Measurements from ENCODE around the gene TDRD9.
A peak's percentile ranks its signal among the peaks of the same experiment; 100 is the strongest.

The TDRD9 gene

DNA sequence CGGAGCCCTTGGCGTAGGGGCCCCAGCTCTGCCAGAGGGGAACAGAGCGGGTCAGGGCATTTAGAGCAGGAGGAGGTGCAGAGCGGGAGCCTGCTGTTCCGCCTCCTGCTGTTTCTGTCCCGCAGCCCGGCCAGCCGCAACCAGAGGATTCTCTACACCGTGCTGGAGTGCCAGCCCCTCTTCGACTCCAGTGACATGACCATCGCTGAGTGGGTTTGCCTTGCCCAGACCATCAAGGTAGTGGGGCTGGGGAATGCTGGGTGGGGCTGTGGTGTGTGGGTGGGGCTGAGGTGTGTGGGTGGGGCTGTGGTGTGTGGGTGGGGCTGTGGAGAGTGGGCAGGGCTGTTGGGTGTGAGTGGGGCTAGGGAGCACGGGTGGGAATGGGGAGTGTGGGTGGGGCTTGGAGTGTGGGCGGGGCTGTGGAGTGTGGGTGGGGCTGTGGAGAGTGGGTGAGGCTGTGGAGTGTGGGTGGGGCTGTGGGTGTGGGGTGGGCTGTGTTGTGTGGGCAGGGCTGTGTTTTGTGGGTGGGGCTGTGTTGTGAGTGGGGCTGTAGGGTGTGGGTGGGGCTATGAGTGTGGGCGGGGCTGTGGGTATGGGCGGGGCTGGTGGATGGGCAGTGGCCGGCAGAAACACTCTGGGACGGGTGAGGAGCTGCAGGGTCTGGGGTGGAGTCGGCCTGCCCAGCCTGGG, 165.3 kb downstream of the TDRD9 start:
- no peak for DNase-seq

DNA sequence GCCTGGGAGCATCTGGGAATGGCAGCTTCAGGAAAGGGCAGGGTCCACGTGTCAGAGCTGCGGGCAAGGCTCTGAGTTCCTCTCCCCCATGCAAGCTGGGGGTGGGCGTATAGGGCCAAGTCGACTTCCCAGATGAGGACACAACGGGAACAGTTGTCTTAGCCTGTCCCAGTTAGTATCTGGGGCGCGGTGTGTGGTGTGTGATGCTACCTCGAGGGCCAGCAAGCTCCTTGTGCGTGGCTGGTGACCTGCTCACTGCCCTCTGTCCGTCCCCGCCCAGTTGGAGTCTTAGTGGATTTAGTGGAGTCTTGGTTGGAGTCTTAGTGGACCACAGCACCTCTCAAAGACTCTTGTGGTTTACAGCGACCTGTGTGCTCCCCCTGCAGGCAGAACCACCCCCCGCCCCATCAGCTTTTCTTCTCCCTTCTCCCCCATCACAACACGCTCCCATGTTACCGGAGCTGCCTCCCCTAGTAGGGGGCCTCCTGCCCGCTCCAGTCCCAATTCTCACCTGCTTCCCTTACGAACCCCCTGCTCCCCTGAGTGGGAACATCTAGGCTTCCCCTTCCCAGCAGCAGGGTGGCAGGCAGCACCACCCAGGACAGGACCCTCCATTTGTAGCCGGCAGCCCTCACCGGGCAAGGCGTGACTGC, 165.9 kb downstream of the TDRD9 start:
- no peak for DNase-seq

DNA sequence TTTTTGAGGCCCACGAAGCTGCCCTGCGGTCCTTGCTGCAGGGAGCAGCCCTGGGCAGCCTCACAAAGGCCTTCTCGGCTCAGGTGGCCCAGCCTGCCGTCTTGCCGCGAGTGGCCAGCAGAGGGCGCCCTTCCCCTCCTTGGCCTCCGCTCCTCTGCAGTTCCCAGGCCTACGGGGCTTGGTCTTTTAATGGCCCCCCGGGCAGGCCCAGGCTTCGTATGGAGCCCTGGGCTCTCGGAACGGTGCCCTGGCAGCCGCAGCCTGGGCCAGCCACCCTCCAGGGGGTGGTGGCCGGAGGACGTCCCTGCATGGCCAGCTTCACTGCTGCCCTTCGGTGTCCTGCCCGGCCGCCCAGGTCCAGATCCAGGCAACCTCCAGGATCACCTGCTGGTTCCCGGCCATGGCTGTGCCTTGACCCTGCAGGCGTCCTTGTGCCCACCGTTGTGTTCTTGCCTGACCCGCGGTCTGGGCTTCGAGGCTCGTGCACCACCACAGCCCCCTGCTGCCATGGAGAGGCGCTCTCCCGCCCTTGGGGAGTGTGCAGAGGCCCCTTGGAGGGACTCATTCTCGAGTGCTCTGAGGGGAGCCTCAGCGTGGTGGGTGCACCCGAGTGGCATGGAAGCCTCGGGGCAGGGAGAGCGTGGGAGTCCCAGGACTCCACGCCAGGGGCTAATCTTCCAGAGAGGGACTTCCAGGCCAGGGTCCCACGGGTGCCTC, 166.6 kb downstream of the TDRD9 start:
- peak; percentile 59 for DNase-seq

DNA sequence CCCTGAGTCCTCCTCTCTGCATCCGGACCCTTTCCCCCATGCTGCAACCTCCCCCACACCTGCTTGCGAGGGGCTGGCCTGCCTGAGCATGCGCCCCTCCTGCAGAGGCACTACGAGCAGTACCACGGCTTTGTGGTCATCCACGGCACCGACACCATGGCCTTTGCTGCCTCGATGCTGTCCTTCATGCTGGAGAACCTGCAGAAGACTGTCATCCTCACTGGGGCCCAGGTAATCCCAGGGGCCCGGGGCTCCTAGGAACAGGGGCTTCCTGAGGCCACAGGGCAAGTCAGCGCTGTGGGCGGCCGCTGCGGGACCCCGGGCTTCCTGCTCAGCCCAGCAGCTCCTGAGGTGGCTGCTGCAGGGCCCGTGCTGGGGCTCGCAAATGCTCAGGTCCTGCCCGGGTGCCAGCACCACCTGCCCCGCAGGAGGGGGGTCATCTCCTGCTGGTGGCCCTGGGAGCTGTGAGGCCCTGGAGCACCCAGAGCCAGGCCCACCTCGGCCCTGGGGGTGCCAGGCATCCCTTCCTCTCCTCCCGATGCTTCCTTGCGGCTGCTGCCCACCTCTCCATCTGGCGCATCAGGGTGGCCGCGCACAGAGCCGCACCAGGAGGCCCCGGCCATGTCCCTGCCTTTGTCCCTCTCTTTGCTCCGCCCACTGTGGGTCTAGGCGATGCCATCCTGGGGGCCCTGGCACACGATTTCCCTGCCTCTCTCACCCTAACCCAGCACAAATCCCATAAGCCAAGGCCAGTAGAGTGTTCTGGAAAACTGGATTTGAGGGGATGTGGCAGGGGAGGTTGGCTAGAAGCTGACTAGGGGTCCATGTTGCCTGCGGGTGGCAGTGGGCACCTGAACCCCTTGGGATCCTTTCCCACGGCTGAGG, 167.4 kb downstream of the TDRD9 start:
- no peak for DNase-seq

DNA sequence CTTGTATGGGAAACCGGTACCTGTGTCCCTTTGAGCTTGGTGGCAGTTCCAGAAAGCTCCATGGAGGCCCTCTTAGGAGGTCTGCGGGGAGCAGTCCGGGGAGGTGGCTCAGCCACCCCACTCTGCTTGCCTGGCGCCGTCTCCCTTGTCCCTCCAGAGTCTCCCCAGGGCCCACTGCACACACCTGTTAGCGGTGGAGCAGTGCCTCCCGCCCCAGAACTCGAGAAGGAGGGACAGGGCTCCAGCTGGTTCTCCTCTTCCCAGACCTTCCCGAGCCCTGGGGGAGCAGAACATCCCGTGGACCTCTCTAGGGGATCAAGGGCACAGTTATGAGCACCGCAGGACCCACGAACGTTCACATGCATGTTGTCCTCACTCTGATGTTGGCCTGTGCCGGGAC, 168.1 kb downstream of the TDRD9 start:
- DNase-seq = no peak

GRCh38 chr14:104096751-104097700, 168.8 kb downstream of the TDRD9 start:
- DNase-seq = peak; percentile 46

DNA sequence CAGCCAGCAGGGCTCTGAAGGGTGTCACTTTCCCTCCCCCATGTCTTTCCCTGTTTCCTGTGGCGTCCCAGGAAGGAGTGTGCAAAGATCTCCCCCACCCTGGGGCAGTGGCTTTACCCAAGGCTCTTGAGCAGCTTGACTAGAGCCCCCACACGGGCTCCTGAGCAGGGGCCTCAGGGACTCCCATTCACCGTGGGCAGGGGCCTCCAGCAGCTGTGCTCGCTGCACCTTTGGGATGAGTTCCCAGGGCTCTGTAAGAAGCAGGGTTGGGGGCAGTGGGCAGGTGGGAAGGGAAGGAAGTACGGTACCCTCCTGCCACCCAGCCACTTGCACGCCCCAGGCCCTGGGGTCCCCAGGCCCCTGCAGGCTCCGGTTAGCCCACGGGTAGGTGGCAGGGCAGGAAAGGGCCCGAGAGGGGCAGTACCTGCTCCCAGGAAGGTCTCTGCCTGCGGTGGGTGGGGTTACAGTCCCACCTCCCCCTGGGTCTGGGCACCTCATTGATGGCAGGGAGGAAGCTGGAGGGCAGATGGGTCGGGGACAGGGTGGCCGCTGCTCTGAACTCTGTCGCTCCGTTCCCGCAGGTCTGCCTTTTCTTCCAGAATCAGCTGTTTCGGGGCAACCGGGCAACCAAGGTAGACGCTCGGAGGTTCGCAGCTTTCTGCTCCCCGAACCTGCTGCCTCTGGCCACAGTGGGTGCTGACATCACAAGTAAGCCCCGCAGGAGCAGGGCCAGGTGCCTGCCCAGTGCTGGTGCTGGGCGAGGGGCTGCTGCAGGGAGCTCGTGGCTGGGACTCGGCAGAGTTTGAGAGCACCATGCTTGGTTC, 170.2 kb downstream of the TDRD9 start:
- DNase-seq = no peak

DNA sequence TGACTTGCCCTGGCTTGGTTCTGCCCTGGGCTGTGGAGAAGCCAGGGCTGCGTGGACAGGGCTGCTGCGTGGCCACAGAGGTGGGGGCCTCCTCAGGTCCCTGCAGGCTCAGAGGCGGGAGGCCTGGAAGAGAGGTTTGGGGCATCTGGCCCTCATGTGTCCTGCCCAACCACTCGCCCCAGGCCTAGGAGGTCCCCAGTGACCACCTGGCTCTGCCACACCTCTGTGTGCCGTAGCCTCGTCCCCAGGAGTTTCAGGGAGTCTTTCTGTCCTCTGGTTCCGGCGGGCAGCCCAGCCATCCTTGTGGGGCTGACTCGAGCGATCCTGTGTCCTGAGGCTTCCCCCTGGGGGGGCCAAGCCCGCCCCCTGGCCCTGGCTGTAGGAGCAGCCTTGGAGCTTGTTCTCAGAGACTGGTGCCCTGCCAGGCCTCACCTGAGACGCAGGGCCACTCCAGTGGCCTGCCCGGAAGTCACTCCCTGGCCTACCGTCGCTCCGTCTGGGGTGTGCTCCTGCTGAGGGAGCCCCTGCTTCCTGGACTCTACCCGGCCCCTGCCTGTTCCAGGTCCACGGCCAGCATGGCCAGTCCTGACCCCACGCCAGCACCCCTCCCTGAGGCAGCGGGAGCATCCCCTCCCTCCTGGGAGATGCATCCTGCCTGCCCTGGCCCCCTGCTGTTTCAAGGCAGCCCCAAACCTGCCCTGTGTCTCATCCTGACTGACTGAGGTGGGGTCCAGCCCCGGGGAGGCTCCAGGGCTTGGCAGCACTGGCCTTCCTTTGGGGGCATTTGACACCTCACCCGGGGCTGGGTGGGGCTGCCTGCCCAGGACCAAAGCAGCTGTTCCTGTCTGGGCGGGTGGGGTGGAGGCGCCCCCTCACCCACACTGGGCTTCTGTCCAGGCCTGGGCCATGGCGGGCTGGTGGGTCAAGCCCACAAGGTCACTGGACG, 171.1 kb downstream of the TDRD9 start:
- no peak for DNase-seq

GRCh38 chr14:104100171-104101085, 172.2 kb downstream of the TDRD9 start:
- no peak for DNase-seq

DNA sequence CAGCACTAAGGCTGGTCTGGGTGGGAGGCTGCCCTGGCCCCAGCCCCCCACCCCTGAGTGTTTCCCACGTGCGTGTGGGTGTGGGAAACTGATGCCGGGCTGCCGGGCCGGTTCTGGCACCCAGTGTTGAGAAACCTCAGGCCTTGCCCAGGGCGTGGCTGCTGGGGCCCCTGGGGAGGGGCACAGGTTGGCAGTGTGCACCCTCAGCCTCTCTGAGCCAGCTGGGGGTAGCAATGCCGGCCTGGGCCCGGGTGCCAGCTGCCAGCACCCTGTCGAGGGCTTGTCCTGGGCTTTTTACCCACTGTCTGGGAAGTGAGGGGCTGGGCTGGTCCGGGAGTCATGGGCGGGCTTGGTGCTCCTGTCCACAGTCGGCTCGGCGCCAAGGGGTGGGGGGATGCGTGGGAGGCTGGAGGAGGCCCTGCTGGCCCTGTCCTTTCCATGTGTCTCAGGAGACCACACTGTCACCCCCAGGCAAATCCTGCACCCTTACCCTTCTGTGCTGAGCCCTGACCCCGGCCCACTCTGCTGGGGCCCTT, 172.9 kb downstream of the TDRD9 start:
- DNase-seq = no peak

- DNase-seq = no peak
These were observed 173.5 kb downstream of the TDRD9 start for GRCh38 chr14:104101651-104102281.
